Measurements from ENCODE around the gene CHRM2.

Gene CHRM2

DNA sequence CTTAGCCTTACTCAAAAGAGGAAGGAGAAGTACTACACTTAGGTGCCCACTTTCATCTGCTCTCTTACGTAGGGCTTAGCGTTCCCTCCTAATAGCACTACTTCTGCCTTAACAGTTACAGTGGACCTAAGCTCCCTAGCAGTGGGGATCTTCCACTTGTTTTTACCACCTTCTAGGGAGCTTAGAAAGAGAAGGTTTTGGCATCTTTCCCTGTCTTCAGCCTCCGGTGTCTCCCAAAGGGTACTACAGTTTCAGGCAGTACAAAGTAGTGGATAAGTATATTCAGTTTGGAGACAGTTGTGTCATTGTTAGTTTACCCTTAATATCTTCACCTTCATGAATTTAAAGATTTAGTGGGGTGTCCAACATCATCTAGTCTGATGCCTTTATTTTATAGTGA lies 14.6 kb downstream of the CHRM2 start:
- Histone ChIP-seq H3K27me3 (no peaks in the 10 kb centered on the region), H3K4me3 (ENCODE audit: low read depth in 1 of 2, low read length in 1 of 2) (no peak overlapping the region), H3K4me1 (ENCODE audit: control insufficient read depth in 1 of 2, insufficient read depth in 1 of 2, low read depth in 1 of 2, low read length in 1 of 2) (no peaks in the 10 kb centered on the region), H3K27ac (no peak overlapping the region), H3K9me3 (no peaks in the 10 kb centered on the region), H3K36me3 (no peaks in the 10 kb centered on the region)
- TF ChIP-seq, protein P1, sequence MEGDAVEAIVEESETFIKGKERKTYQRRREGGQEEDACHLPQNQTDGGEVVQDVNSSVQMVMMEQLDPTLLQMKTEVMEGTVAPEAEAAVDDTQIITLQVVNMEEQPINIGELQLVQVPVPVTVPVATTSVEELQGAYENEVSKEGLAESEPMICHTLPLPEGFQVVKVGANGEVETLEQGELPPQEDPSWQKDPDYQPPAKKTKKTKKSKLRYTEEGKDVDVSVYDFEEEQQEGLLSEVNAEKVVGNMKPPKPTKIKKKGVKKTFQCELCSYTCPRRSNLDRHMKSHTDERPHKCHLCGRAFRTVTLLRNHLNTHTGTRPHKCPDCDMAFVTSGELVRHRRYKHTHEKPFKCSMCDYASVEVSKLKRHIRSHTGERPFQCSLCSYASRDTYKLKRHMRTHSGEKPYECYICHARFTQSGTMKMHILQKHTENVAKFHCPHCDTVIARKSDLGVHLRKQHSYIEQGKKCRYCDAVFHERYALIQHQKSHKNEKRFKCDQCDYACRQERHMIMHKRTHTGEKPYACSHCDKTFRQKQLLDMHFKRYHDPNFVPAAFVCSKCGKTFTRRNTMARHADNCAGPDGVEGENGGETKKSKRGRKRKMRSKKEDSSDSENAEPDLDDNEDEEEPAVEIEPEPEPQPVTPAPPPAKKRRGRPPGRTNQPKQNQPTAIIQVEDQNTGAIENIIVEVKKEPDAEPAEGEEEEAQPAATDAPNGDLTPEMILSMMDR (IDR thresholded peaks at IDR 0.05): no peak

- no peak overlapping the region for H3K27ac ChIP-seq
- H3K27me3 ChIP-seq: no peaks in the 10 kb centered on the region
- TF ChIP-seq, protein P1 (IDR thresholded peaks at IDR 0.05): no peak
Observed at GRCh38 chr7:136884492-136884891, 16.0 kb downstream of the CHRM2 start.

GRCh38 chr7:136887317-136887716 lies 18.9 kb downstream of the CHRM2 start:
- Histone ChIP-seq H3K36me3 (no peaks in the 10 kb centered on the region), H3K27ac (no peak overlapping the region), H3K27me3 (no peaks in the 10 kb centered on the region), H3K4me1 (ENCODE audit: control insufficient read depth in 1 of 2, insufficient read depth in 1 of 2, low read depth in 1 of 2, low read length in 1 of 2) (no peaks in the 10 kb centered on the region), H3K4me3 (ENCODE audit: low read depth in 1 of 2, low read length in 1 of 2) (no peak overlapping the region), H3K9me3 (no peaks in the 10 kb centered on the region)
- TF ChIP-seq, protein P1 (IDR thresholded peaks at IDR 0.05): no peak

More at GRCh38 chr7:136884492-136884891, 16.0 kb downstream of the CHRM2 start:
- no peak overlapping the region for H3K4me3 ChIP-seq (ENCODE audit: low read depth in 1 of 2, low read length in 1 of 2)
- no peaks in the 10 kb centered on the region for H3K36me3 ChIP-seq
- no peaks in the 10 kb centered on the region for H3K9me3 ChIP-seq
- H3K4me1 ChIP-seq (ENCODE audit: control insufficient read depth in 1 of 2, insufficient read depth in 1 of 2, low read depth in 1 of 2, low read length in 1 of 2): no peaks in the 10 kb centered on the region

GRCh38 chr7:136890399-136890798 lies 21.9 kb downstream of the CHRM2 start:
- no peaks in the 10 kb centered on the region for H3K4me1 ChIP-seq (ENCODE audit: control insufficient read depth in 1 of 2, insufficient read depth in 1 of 2, low read depth in 1 of 2, low read length in 1 of 2)

DNA sequence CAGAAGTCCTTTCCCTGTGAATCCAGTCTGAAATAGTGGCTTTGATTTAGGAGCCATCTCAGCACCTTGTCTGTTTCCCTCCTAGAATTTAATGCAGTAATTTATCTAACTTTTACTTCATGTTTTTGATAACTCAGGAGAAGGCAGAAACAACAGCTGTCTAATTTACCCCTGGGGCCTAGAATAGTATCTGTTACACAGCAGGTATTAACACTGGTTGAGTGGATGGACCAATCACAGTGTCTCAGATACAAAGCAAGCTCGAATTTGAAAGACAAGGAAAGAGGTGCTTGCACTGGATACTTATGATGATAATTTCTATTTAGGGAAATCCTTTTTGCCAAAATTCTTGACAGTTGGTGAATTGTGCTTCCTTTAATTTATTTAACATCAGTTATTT lies 23.4 kb downstream of the CHRM2 start:
- H3K4me1 ChIP-seq (ENCODE audit: control insufficient read depth in 1 of 2, insufficient read depth in 1 of 2, low read depth in 1 of 2, low read length in 1 of 2): no peaks in the 10 kb centered on the region
- no peaks in the 10 kb centered on the region for H3K9me3 ChIP-seq
- H3K4me3 ChIP-seq (ENCODE audit: low read depth in 1 of 2, low read length in 1 of 2): no peak overlapping the region
- no peak overlapping the region for H3K27ac ChIP-seq
- TF ChIP-seq, protein P1 (IDR thresholded peaks at IDR 0.05): no peak
- no peaks in the 10 kb centered on the region for H3K27me3 ChIP-seq
- H3K36me3 ChIP-seq: no peaks in the 10 kb centered on the region

More at GRCh38 chr7:136890399-136890798, 21.9 kb downstream of the CHRM2 start:
- Histone ChIP-seq H3K27me3 (no peaks in the 10 kb centered on the region), H3K36me3 (no peaks in the 10 kb centered on the region), H3K4me3 (ENCODE audit: low read depth in 1 of 2, low read length in 1 of 2) (no peak overlapping the region), H3K27ac (no peak overlapping the region), H3K9me3 (no peaks in the 10 kb centered on the region)
- TF ChIP-seq, protein P1 (IDR thresholded peaks at IDR 0.05): no peak

- Histone ChIP-seq H3K4me1 (ENCODE audit: control insufficient read depth in 1 of 2, insufficient read depth in 1 of 2, low read depth in 1 of 2, low read length in 1 of 2) (no peaks in the 10 kb centered on the region), H3K27me3 (no peaks in the 10 kb centered on the region), H3K4me3 (ENCODE audit: low read depth in 1 of 2, low read length in 1 of 2) (no peak overlapping the region), H3K9me3 (no peaks in the 10 kb centered on the region), H3K36me3 (no peaks in the 10 kb centered on the region), H3K27ac (no peak overlapping the region)
- TF ChIP-seq, protein P1 (IDR thresholded peaks at IDR 0.05): no peak
Observed at GRCh38 chr7:136894789-136895188, 26.3 kb downstream of the CHRM2 start.
